HepG2 (cell line): Measurements from ENCODE around the gene ZC3H13. TPM values are rescaled to one million over a fixed set of nuclear protein-coding genes. Genes with fewer than 3 reads are reported as not detected.

ENCODE experiments used
- ATAC-seq: fragments of 200-7000 bp; cut with Tn5 transposase; 3 replicates; pipeline ENCODE4 v1.9.1; 2020; ENCODE audit warnings: mild to moderate bottlenecking, moderate library complexity
- BruUV-seq: library from RNA; stranded (reverse); fragments of 400-500 nt; replicated peaks from 2 replicates; lab custom pipeline; 2021; lab: Mats Ljungman, UMichigan
- CTCF ChIA-PET: fragments of 300-600 bp; formaldehyde crosslinking; extraction: SDS; loops from one replicate; lab custom pipeline; 2021; ENCODE audit warnings: low total read pairs, inconsistent platforms, low intra/inter-chr PET ratio; lab: Yijun Ruan, JAX
- POLR2A ChIA-PET: fragments of 350-600 bp; sonication (Branson Sonifier 250); formaldehyde crosslinking; loops from one replicate; lab custom pipeline; 2020; ENCODE audit warnings: antibody characterized with exemption, inconsistent platforms; lab: Yijun Ruan, JAX
- DNase-seq: peaks from one replicate; pipeline ENCODE4 v3.0.0-alpha.2; 2015; ENCODE audit warnings: low spot score
- FAIRE-seq: peaks from 3 replicates; lab custom pipeline; 2011; peaks lifted over from hg19 to GRCh38; lab: Jason Lieb, UNC
- H2AFZ ChIP-seq: one replicate; pipeline ENCODE4 v1.6.1; 2011; ENCODE audit warnings: low read length, inconsistent platforms
- H3K27ac ChIP-seq: fragments of 300-600 bp; 3 replicates; pipeline ENCODE4 v1.8.0; 2011; ENCODE audit warnings: mixed run types, mild to moderate bottlenecking, mixed read lengths, low read length, inconsistent platforms; ENCODE audit not compliant: insufficient read depth; ENCODE audit errors: extremely low read length
- H3K27me3 ChIP-seq, 2 experiments: fragments of 200-600 bp in 1 of 2; 2 replicates in 1 of 2; 3 replicates in 1 of 2; pipeline versions ENCODE4 v1.6.0 to v1.8.0; 2011; ENCODE audit warnings: low read length in 2 of 2, mild to moderate bottlenecking in 2 of 2, moderate library complexity in 2 of 2, inconsistent platforms in 1 of 2; ENCODE audit not compliant: insufficient read depth in 2 of 2, control insufficient read depth in 1 of 2
- H3K36me3 ChIP-seq, 2 experiments: fragments of 200-600 bp in 1 of 2; replicated peaks in 1 of 2; 2 replicates in 1 of 2; 3 replicates in 1 of 2; pipeline versions ENCODE4 v1.5.1 to v1.8.0; 2011; ENCODE audit warnings: low read length in 2 of 2, inconsistent platforms in 1 of 2; ENCODE audit not compliant: insufficient read depth in 2 of 2, control insufficient read depth in 1 of 2
- H3K4me1 ChIP-seq: 2 replicates; pipeline ENCODE4 v1.5.1; 2012; ENCODE audit warnings: low read length, inconsistent platforms; ENCODE audit not compliant: insufficient read depth
- H3K4me2 ChIP-seq: 2 replicates; pipeline ENCODE4 v1.6.0; 2011; ENCODE audit warnings: low read depth, low read length, inconsistent platforms
- H3K4me3 ChIP-seq, 3 experiments: fragments of 200-600 bp in 1 of 3; sonication (generic), shearing (Covaris generic) in 1 of 3; replicated peaks in 1 of 3; 2 replicates each; pipeline ENCODE4 v1.5.1; 2011 to 2016; ENCODE audit warnings: low read length in 3 of 3, inconsistent platforms in 2 of 3, low read depth in 2 of 3, mild to moderate bottlenecking in 2 of 3, control low read depth in 1 of 3, mixed read lengths in 1 of 3; ENCODE audit not compliant: insufficient read depth in 1 of 3
- H3K79me2 ChIP-seq: one replicate; pipeline ENCODE4 v1.6.1; 2011; ENCODE audit warnings: low read length, inconsistent platforms; ENCODE audit not compliant: insufficient read depth
- H3K9ac ChIP-seq: 2 replicates; pipeline ENCODE4 v1.6.0; 2011; ENCODE audit warnings: mild to moderate bottlenecking, low read depth, low read length, inconsistent platforms; ENCODE audit not compliant: insufficient read depth
- H3K9me3 ChIP-seq: 2 replicates; pipeline ENCODE4 v1.5.1; 2012; ENCODE audit warnings: mild to moderate bottlenecking, low read length
- H4K20me1 ChIP-seq: 2 replicates; pipeline ENCODE4 v1.6.0; 2011; ENCODE audit warnings: inconsistent platforms, mild to moderate bottlenecking, low read length, moderate library complexity; ENCODE audit not compliant: insufficient read depth
- CHD4 ChIP-seq: fragments of 200-600 bp; sonication (generic); IDR thresholded peaks from 2 replicates; pipeline ENCODE4 v1.7.0; 2017; ENCODE audit warnings: mild to moderate bottlenecking, low read length, borderline replicate concordance
- CSRNP2 ChIP-seq: sonication (generic); formaldehyde crosslinking; conservative IDR thresholded peaks from 2 replicates; pipeline ENCODE4 v1.8.0; 2022; ENCODE audit warnings: low read depth, missing genetic modification reagents
- DNMT1 ChIP-seq: sonication (generic); formaldehyde crosslinking; IDR thresholded peaks from 2 replicates; pipeline ENCODE4 v1.5.1; 2020; ENCODE audit warnings: mild to moderate bottlenecking, missing genetic modification reagents
- FOXK1 ChIP-seq: sonication (generic); formaldehyde crosslinking; IDR thresholded peaks from 2 replicates; pipeline ENCODE4 v1.4.0; 2020; ENCODE audit warnings: low read depth, missing genetic modification reagents, borderline replicate concordance
- FOXO1 ChIP-seq: sonication (generic); formaldehyde crosslinking; IDR thresholded peaks from 2 replicates; pipeline ENCODE4 v1.4.0; 2020; ENCODE audit warnings: missing genetic modification reagents
- KDM1A ChIP-seq: IDR thresholded peaks from 2 replicates; pipeline ENCODE4 v1.6.1; 2016; ENCODE audit warnings: missing compliant biosample characterization
- KDM3A ChIP-seq: IDR thresholded peaks from 2 replicates; pipeline ENCODE4 v1.6.1; 2018; ENCODE audit warnings: low read depth, missing compliant biosample characterization
- NR2F2 ChIP-seq: IDR thresholded peaks from 2 replicates; pipeline ENCODE4 v1.6.1; 2012; ENCODE audit warnings: low read depth, inconsistent platforms, borderline replicate concordance
- PBX2 ChIP-seq: IDR thresholded peaks from 2 replicates; pipeline ENCODE4 v1.6.1; 2016; ENCODE audit warnings: control low read depth
- RCOR2 ChIP-seq: IDR thresholded peaks from 2 replicates; pipeline ENCODE4 v1.6.1; 2016; ENCODE audit warnings: missing biosample characterization, missing genetic modification reagents
- THYN1 ChIP-seq: sonication (generic); formaldehyde crosslinking; IDR thresholded peaks from 2 replicates; pipeline ENCODE4 v1.8.1; 2023; ENCODE audit warnings: low read depth, mild to moderate bottlenecking, moderate library complexity, missing genetic modification reagents, borderline replicate concordance
- ZBTB4 ChIP-seq: sonication (generic); formaldehyde crosslinking; IDR thresholded peaks from 2 replicates; pipeline ENCODE4 v1.4.0; 2020; ENCODE audit warnings: missing genetic modification reagents, mild to moderate bottlenecking, borderline replicate concordance
- ZNF275 ChIP-seq: sonication (generic); formaldehyde crosslinking; IDR thresholded peaks from 2 replicates; pipeline ENCODE4 v1.8.0; 2022; ENCODE audit warnings: missing genetic modification reagents, mild to moderate bottlenecking, inconsistent platforms, borderline replicate concordance
- ZNF354B ChIP-seq: sonication (generic); formaldehyde crosslinking; IDR thresholded peaks from 2 replicates; pipeline ENCODE4 v1.8.0; 2022; ENCODE audit warnings: mild to moderate bottlenecking, missing genetic modification reagents
- ZNF382 ChIP-seq: sonication (generic); formaldehyde crosslinking; IDR thresholded peaks from 2 replicates; pipeline ENCODE4 v1.5.0; 2020; ENCODE audit warnings: missing genetic modification reagents, mild to moderate bottlenecking, borderline replicate concordance
- ZNF501 ChIP-seq: sonication (generic); formaldehyde crosslinking; IDR thresholded peaks from 2 replicates; pipeline ENCODE4 v1.5.1; 2020; ENCODE audit warnings: mild to moderate bottlenecking, moderate library complexity, missing genetic modification reagents
- ZNF589 ChIP-seq: sonication (generic); formaldehyde crosslinking; conservative IDR thresholded peaks from 2 replicates; pipeline ENCODE4 v1.8.0; 2022; ENCODE audit warnings: mild to moderate bottlenecking, moderate library complexity, missing genetic modification reagents
- ZNF616 ChIP-seq: sonication (generic); formaldehyde crosslinking; IDR thresholded peaks from 2 replicates; pipeline ENCODE4 v1.5.0; 2020; ENCODE audit warnings: low read depth, mild to moderate bottlenecking, missing genetic modification reagents
- WGBS: methylation state at CpG from one replicate; pipeline ENCODE4 v1.1.6; 2017; ENCODE audit warnings: low lambda C conversion rate; 5-methylcytosine and 5-hydroxymethylcytosine counted together
- in situ Hi-C: cut with HindIII; loops from 2 replicates; pipeline ENCODE4 v1.10.0; 2017; ENCODE audit warnings: low pct_unique_long_range_greater_than_20kb; ENCODE audit not compliant: extremely low pct_ligation_motif_present
- intact Hi-C: fragments of 100-400 bp; cut with micrococcal nuclease; formaldehyde crosslinking; loops from one replicate; pipeline ENCODE4 v1.10.0; 2022; ENCODE audit not compliant: unreplicated experiment
- polyA plus RNA-seq, 8 experiments: library from polyadenylated mRNA; depleted of rRNA in 3 of 8; stranded (reverse) in 7 of 8; unstranded in 1 of 8; fragments of >200 nt; fragmentation: Illumina TruSeq in 4 of 8; extraction: Trizol in 4 of 8; gene quantifications; 2 replicates each; pipeline versions ENCODE4 v1.2.1 to v1.2.3, GENCODE V29; 2011 to 2016; ENCODE audit warnings: low read depth in 4 of 8, missing spikeins in 1 of 8, mixed read lengths in 1 of 8; ENCODE audit not compliant: insufficient read depth in 1 of 8
- total RNA-seq, 5 experiments: library from RNA; depleted of rRNA; stranded (reverse); fragments of >200 nt; fragmentation: Illumina TruSeq; extraction: Trizol; gene quantifications; 2 replicates each; pipeline ENCODE4 v1.2.3, GENCODE V29; 2016; ENCODE audit warnings: low read depth in 1 of 5

Gene ZC3H13
- total and polyA plus RNA-seq, 2 of the 13 experiments (the other 11 are each of a cell fraction or from before 2014, with no cell fraction given) = 2.7 to 23.5 TPM

GRCh38 chr13:46062185-46062584, 9.6 kb upstream of the ZC3H13 start:
- ATAC-seq = no peak
- Histone ChIP-seq H3K27ac (no peak overlapping the region), H3K4me2 (no peak overlapping the region), H3K79me2 (no peaks in the 10 kb centered on the region), H3K4me1 (no peaks in the 10 kb centered on the region), H3K4me3 (no peak overlapping the region), H3K27me3 (no peaks in the 10 kb centered on the region), H3K9ac (no peak overlapping the region), H3K9me3 (no peaks in the 10 kb centered on the region), H3K36me3 (peaks cover 11 to 35% of the 10 kb centered on the region in 2 experiments), H4K20me1 (no peaks in the 10 kb centered on the region), H2AFZ (no peak overlapping the region)
- FAIRE-seq = no peak
- no peak for DNase-seq
- BruUV-seq = no TSS peak
- TF ChIP-seq ZNF589 = no peak
- TF ChIP-seq KDM3A (CRISPR knock-in tag) = no peak
- TF ChIP-seq ZNF616 = no peak
- no peak for TF ChIP-seq DNMT1 (CRISPR knock-in tag)
- no peak for TF ChIP-seq THYN1 (CRISPR knock-in tag)
- TF ChIP-seq RCOR2 (CRISPR knock-in tag) = no peak
- no peak for TF ChIP-seq ZNF382 (CRISPR knock-in tag)
- TF ChIP-seq ZNF275 (CRISPR knock-in tag) = no peak
- no peak for TF ChIP-seq CSRNP2
- TF ChIP-seq KDM1A (CRISPR knock-in tag) = no peak
- no peak for TF ChIP-seq PBX2
- TF ChIP-seq ZNF501 (CRISPR knock-in tag) = no peak
- TF ChIP-seq NR2F2 = no peak
- no peak for TF ChIP-seq CHD4
- TF ChIP-seq FOXO1 = no peak
- no peak for TF ChIP-seq ZBTB4 (CRISPR knock-in tag)
- no peak for TF ChIP-seq ZNF354B (CRISPR knock-in tag)
- TF ChIP-seq FOXK1 (CRISPR knock-in tag) = no peak
- 91% methylated on average over 5 of the region's 5 CpGs for WGBS
- ChIA-PET POLR2A (no interaction called here), CTCF (no interaction called here)
- intact Hi-C loops = no loop called here
- in situ Hi-C loops = no loop called here
